Fibroblast of lung (primary cell): ENCODE results near the gene KCTD13.

ENCODE experiments used
- CTCF ChIP-seq, 2 donors: IDR thresholded peaks in 1 of 2; conservative IDR thresholded peaks in 1 of 2; 1 replicate in 1 of 2; 2 replicates in 1 of 2; pipeline ENCODE4 v1.5.1; 2011 to 2012; ENCODE audit warnings: low read length in 2 of 2, control low read depth in 1 of 2, inconsistent platforms in 1 of 2, low read depth in 1 of 2, mild to moderate bottlenecking in 1 of 2
- EZH2 ChIP-seq: IDR thresholded peaks from 2 replicates; pipeline ENCODE4 v1.5.1; 2012; ENCODE audit warnings: low read length, control low read depth, mild to moderate bottlenecking; ENCODE audit errors: missing control alignments

- no peak for TF ChIP-seq CTCF (conservative IDR thresholded peaks at IDR 0.05 in 1 of 2, IDR thresholded peaks at IDR 0.05 in 1 of 2; ENCODE audit: low read depth in 1 of 2, low read length in 2 of 2)
- TF ChIP-seq EZH2 = no peak
These were observed 35.1 kb upstream of the KCTD13 start for GRCh38 chr16:29961127-29961478.
